Ramos (cell line): ENCODE measurements around the gene SPIC.

Experiments used
- in situ Hi-C: fragments of 300-500 bp; cut with MboI; formaldehyde crosslinking; loops from one replicate; pipeline ENCODE4 v1.14.3; 2022; ENCODE audit warnings: low sequenced_read_pairs; ENCODE audit not compliant: unreplicated experiment

SPIC gene

GRCh38 chr12:101521136-101521535, 46.0 kb downstream of the SPIC start:
- in situ Hi-C loops = no loop called here

GRCh38 chr12:101527682-101528081, 52.5 kb downstream of the SPIC start:
- in situ Hi-C loops = no loop called here

- in situ Hi-C loops = no loop called here
Observed at GRCh38 chr12:101536069-101536674, 61.0 kb downstream of the SPIC start.
